ENCODE measurements around the gene INO80E. TPM values are rescaled to one million over a fixed set of nuclear protein-coding genes. Genes with fewer than 3 reads are reported as not detected.

The INO80E gene
- total and polyA plus RNA-seq, 7 donors, result 30.5 to 86.9 (median 43.3) TPM

- ATAC-seq (no peak), DNase-seq (no peak)
- H3K27me3 ChIP-seq (ENCODE audit: insufficient read depth in 3 of 3, low read length in 2 of 3), result peaks cover 0 to 32% (median 2%) of the 10 kb centered on the region in 3 donors
These were observed 28.4 kb downstream of the INO80E start for GRCh38 chr16:30024451-30024850.

GRCh38 chr16:30025156-30025555 is 29.1 kb downstream of the INO80E start:
- 67 to 70% (median 68%) methylated on average over 20 of the region's 20 CpGs for WGBS, 3 donors
- Histone ChIP-seq H3K27me3 (ENCODE audit: insufficient read depth in 3 of 3, low read length in 2 of 3) (peaks cover 0 to 39% (median 5%) of the 10 kb centered on the region in 3 donors), H3K36me3 (ENCODE audit: insufficient read depth in 1 of 2, low read depth in 1 of 2) (no peaks in the 10 kb centered on the region), H3K4me1 (no peaks in the 10 kb centered on the region), H3K9me3 (no peaks in the 10 kb centered on the region), H3K27ac (no peak overlapping the region), H3K4me3 (no peak overlapping the region)
- intact Hi-C loops (cut with DNase I), result loop anchor here in 1 of 2 donors (10.0 kb wide), 1 partner anchor 330 kb away; no protein-coding TSS in a partner anchor
- ATAC-seq (no peak), DNase-seq (no peak)
- TF ChIP-seq, protein P1, sequence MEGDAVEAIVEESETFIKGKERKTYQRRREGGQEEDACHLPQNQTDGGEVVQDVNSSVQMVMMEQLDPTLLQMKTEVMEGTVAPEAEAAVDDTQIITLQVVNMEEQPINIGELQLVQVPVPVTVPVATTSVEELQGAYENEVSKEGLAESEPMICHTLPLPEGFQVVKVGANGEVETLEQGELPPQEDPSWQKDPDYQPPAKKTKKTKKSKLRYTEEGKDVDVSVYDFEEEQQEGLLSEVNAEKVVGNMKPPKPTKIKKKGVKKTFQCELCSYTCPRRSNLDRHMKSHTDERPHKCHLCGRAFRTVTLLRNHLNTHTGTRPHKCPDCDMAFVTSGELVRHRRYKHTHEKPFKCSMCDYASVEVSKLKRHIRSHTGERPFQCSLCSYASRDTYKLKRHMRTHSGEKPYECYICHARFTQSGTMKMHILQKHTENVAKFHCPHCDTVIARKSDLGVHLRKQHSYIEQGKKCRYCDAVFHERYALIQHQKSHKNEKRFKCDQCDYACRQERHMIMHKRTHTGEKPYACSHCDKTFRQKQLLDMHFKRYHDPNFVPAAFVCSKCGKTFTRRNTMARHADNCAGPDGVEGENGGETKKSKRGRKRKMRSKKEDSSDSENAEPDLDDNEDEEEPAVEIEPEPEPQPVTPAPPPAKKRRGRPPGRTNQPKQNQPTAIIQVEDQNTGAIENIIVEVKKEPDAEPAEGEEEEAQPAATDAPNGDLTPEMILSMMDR (IDR thresholded peaks at IDR 0.05), result no peak

More at GRCh38 chr16:30024451-30024850, 28.4 kb downstream of the INO80E start:
- intact Hi-C loops (cut with DNase I), result loop anchor here in 1 of 2 donors (10.0 kb wide), 1 partner anchor 330 kb away; no protein-coding TSS in a partner anchor
- 75 to 84% (median 76%) methylated on average over 16 of the region's 16 CpGs for WGBS, 3 donors
- Histone ChIP-seq H3K4me1 (no peaks in the 10 kb centered on the region), H3K27ac (no peak overlapping the region), H3K36me3 (ENCODE audit: insufficient read depth in 1 of 2, low read depth in 1 of 2) (no peaks in the 10 kb centered on the region), H3K4me3 (no peak overlapping the region), H3K9me3 (no peaks in the 10 kb centered on the region)
- TF ChIP-seq, protein P1 (IDR thresholded peaks at IDR 0.05), result no peak

- H3K4me1 ChIP-seq, result no peaks in the 10 kb centered on the region
- peaks cover 0 to 41% (median 9%) of the 10 kb centered on the region in 3 donors for H3K27me3 ChIP-seq (ENCODE audit: insufficient read depth in 3 of 3, low read length in 2 of 3)
- no peaks in the 10 kb centered on the region for H3K9me3 ChIP-seq
- ATAC-seq (no peak), DNase-seq (no peak)
- intact Hi-C loops (cut with DNase I), result loop anchor here in 1 of 2 donors (10.0 kb wide), 1 partner anchor 331 kb away; no protein-coding TSS in a partner anchor
- no peak overlapping the region for H3K27ac ChIP-seq
- no peaks in the 10 kb centered on the region for H3K36me3 ChIP-seq (ENCODE audit: insufficient read depth in 1 of 2, low read depth in 1 of 2)
- TF ChIP-seq, protein P1 (IDR thresholded peaks at IDR 0.05), result no peak
- no peak overlapping the region for H3K4me3 ChIP-seq
- WGBS, 3 donors, result 69 to 72% (median 69%) methylated on average over 7 of the region's 7 CpGs
These were observed 29.5 kb downstream of the INO80E start for GRCh38 chr16:30025574-30025973.

DNA sequence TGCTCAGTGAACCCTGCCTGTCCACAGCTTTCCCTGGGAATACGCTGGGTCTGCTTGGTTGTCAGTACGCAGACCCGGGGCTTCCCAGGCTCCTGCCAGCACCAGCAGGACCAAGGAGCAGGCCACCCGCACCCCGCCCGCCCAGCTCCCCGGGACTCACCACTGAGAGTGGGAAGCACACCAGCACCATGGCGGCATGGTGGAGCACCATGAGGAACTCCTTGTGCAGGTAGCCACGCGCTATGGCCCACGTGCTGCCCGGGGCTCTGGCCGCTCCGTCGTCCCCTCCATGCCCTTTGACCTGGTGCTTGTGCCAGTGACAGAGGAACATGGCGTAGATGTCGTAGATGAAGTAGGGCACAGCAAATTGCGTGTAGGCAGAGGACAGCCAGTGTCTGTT is 30.4 kb downstream of the INO80E start:
- DNase-seq, result no peak
- Histone ChIP-seq H3K4me1 (peaks cover 2% of the 10 kb centered on the region), H3K9me3 (no peaks in the 10 kb centered on the region), H3K27ac (no peak overlapping the region), H3K4me3 (no peak overlapping the region), H3K36me3 (ENCODE audit: insufficient read depth in 1 of 2, low read depth in 1 of 2) (no peaks in the 10 kb centered on the region), H3K27me3 (ENCODE audit: insufficient read depth in 3 of 3, low read length in 2 of 3) (peaks cover 0 to 41% (median 11%) of the 10 kb centered on the region in 3 donors)
- WGBS, 3 donors, result 87 to 90% (median 89%) methylated on average over 18 of the region's 18 CpGs
- intact Hi-C loops (cut with DNase I), result loop anchor here in 1 of 2 donors (10.0 kb wide), 1 partner anchor 332 kb away; no protein-coding TSS in a partner anchor
- ATAC-seq, result no peak
- TF ChIP-seq, protein P1 (IDR thresholded peaks at IDR 0.05), result no peak
